GM21526 (cell line): ENCODE data around the gene DGKI.
A peak's percentile ranks its signal among the peaks of the same experiment; 100 is the strongest.

Experiments
- ATAC-seq: cut with Tn5 transposase; IDR thresholded peaks from one replicate; pipeline ENCODE4 v1.9.1; 2021; ENCODE audit warnings: moderate library complexity; ENCODE audit not compliant: unreplicated experiment, low FRiP score

Gene DGKI

GRCh38 chr7:137846827-137847567 is at the start of gene DGKI:
DGKI (minus strand) TSS chr7:137846974.
- ATAC-seq, result no peak

GRCh38 chr7:137895301-137896221 is 48.8 kb upstream of the DGKI start:
- ATAC-seq, result peak; percentile 74

GRCh38 chr7:137893143-137893742 is 46.5 kb upstream of the DGKI start:
- no peak for ATAC-seq

GRCh38 chr7:137891016-137891655 is 44.4 kb upstream of the DGKI start:
- ATAC-seq, result no peak

DNA sequence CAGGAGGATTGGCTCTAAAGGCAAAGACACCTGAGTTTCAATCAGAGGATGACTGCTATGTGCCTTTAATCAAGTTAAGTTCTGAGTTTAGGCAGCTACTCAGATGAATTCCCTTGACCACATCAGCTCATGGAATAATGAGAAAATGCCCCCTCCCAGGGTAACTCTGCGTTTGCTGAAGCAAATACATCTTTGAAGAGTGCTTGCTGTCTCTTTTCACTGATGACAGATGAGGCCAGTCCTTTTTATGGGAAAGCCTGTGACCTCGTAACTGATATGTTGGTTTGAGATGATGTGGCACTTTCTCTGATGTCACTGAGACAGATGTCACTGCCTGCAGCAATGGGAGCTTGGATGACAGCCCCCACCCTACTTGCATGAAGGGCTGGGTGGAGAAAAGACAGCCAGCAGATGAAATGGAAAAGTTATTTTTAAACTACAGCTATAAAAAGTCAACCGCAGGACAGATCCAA is 43.7 kb upstream of the DGKI start:
- ATAC-seq, result no peak

GRCh38 chr7:137888241-137888640 is 41.5 kb upstream of the DGKI start:
- ATAC-seq, result no peak

DNA sequence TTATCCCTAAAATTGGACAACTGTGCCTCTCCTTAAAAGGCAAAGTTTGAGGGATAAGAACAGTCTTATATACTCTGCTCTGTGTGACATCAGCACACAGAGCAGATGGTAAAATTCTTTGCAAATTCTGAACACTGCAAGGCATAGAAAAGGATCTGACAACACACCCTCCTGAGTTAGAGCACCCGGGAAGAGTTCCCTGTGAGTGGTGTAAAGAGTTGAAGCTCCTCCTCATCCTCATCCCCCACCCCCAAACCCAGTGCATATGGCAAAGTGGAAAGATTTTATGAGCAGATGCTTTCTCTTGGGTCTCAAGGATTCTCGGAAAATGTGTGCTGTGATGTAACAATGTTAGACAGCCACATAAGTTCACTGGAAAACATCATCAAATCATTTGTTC is 40.0 kb upstream of the DGKI start:
- ATAC-seq, result no peak

DNA sequence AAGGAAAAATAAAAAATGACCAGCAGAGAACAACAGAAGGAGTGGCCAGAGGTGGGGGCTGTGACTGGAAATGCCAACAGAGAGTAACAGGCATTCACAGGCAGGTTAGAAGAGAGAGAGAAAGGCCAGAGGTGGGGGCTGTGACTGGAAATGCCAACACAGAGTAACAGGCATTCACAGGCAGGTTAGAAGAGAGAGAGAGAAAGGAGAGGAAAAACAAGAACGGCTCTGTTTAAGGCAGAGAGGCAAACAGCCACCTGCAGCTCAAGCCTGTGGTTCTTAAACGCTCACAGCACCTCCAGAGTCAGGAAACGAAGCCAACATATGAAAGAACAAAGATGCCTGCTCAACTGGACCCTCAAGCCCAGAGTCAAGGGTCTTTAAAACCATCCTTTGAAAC is 39.5 kb upstream of the DGKI start:
- ATAC-seq, result no peak

DNA sequence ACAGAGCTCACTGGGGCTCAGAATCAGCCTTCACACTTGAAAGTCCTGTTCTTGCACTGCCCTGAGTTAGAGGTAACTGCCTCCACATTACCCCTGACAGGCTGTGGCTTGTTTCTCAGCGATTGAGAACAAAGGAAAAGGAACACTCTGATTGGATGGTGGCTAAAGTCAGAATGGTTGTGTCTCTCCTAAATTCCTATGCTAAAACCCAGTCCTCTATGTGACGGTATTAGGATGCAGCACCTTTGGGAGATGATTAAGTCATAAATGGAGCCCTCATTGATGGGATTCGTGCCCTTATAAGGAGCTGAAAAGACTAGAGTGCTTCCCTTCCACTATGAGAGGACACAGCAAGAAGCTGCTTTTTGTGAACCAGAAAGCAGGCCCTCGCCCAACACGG is 38.9 kb upstream of the DGKI start:
- ATAC-seq, result no peak

- ATAC-seq, result no peak
Observed at GRCh38 chr7:137882806-137883205, 36.0 kb upstream of the DGKI start.

GRCh38 chr7:137882261-137882668 is 35.5 kb upstream of the DGKI start:
- peak; percentile 78 for ATAC-seq

DNA sequence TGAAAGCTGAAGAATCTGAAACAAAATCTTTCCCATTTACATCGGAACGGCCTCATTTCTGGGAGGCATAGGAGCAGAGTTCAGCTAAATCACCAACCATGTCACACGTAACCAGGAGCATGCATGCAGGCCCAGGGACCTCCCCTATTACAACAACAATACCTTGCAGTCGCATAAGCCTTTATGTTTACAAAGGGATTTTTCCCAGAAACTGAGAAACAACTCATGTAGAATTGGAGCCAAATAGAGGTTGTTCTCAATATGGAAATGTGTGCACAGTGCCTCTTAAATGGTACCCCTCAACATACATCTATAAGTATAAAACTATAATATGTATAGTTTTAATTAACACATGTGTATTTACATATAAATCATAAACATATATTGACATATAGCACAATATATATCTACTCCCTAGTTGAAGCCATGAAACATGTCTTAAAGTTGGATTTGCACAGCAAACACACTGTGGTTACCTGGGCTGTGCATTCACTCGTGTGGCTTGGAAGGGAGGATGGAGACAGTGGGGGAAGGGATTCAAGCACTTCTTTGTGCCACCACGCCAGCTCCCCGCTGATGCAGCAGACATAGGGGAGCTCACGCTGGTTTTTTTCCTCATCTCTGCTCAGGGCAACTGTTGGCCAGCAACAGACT is 35.0 kb upstream of the DGKI start:
- no peak for ATAC-seq

- no peak for ATAC-seq
Observed at GRCh38 chr7:137880432-137880831, 33.7 kb upstream of the DGKI start.

- ATAC-seq, result no peak
Observed at GRCh38 chr7:137879357-137880158, 32.8 kb upstream of the DGKI start.

DNA sequence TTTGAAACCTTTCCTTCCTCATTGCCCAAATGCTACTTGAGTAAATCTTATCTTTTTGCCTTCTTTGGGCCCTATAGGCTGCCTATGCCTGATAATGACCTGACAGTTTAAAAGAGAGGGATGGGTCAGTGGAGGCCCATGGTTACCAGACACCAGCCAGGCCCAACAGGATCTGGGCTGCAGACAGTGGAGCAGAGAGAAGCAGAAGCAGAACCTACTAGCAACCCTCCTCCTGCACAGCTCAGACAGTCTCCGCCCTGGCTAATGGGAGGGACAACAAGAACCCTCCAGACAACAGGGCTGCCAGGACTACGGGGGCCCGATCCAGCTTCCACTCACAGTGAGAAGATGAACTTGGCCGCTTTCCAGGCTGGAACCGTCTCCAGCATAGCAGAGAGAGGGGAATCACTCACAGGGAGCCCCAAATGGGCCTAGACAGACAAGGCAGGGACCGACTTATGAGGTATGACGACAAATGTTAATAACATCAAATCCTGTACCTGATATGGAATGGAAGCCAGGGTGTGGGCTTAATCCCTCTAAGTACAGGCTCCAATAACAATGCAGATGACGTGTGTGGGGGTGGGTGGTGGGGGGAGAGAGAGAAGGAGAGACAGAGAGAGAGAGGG is 31.7 kb upstream of the DGKI start:
- no peak for ATAC-seq

- no peak for ATAC-seq
Observed at GRCh38 chr7:137877027-137877675, 30.4 kb upstream of the DGKI start.

DNA sequence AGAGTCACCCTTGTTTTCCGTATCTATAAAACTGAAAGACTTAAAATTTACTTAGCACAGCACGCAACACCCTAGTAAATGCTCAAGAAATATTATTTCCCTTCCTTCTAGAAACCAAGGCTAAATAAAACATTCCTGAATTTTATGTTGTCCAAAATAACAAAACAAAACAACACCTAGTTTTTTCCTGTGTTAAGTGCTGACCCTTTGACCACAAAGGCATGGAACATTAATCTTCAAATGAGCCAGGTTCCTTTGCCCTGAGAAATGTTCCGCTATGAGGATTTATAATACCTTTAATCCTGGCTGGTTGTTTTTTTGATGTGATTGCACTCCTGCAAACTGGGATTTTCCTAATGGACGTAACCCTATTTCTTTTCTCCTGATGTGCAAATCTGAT is 29.0 kb upstream of the DGKI start:
- no peak for ATAC-seq

DNA sequence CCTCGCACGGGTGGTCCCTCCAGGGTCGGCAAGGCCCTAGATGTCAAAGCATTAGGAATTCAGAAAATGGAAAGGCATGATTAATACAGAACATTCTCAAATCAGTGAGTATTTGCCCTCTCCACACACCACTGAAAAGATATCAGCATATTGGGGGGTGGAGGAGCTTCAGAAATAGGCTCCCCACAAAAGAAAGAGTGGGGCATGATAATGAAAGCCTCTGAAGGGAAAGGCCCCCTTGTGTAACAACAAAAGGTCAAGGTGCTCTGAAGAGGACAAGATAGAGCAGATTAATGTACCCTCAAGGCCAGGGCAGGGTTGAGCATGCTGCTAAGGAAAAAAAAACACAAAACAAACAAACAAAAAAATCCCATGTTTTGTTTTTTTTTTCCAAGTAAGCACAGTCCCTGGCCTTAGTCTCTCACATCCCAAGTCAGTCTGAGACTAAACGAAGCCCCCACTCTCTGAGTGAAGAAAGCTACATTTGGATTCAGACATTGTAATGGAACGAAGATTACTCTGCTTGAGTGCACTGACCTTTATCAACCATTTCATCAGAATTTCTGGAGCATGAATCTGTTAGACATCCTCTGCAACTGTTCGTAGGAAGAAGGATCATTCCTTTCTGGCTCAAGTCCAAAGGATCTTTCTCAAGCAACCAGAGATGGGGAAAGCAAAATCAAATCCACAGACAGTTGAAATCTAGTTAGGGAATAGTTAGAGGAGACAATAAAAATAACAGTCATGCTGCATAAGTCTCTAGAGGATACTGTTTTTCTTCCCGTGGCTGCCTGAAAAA is 27.4 kb upstream of the DGKI start:
- no peak for ATAC-seq
